SK-N-SH (cell line): ENCODE results near the gene DSCAML1.

Experiments
- EP300 ChIP-seq, 2 experiments: IDR thresholded peaks; 2 replicates each; pipeline versions ENCODE4 v1.4.0 to v1.6.1; 2012; ENCODE audit warnings: borderline replicate concordance in 1 of 2, low read depth in 1 of 2, low read length in 1 of 2
- GABPA ChIP-seq: IDR thresholded peaks from 2 replicates; pipeline ENCODE4 v1.4.0; 2012; ENCODE audit warnings: low read depth, mild to moderate bottlenecking
- NFIC ChIP-seq: IDR thresholded peaks from 2 replicates; pipeline ENCODE4 v1.4.0; 2012; ENCODE audit warnings: borderline replicate concordance
- RAD21 ChIP-seq: IDR thresholded peaks from 2 replicates; pipeline ENCODE4 v1.6.1; 2012; ENCODE audit warnings: mild to moderate bottlenecking, low read length
- SIN3A ChIP-seq: IDR thresholded peaks from 2 replicates; pipeline ENCODE4 v1.6.1; 2012; ENCODE audit warnings: low read depth, mild to moderate bottlenecking, low read length, moderate library complexity, borderline replicate concordance
- YY1 ChIP-seq: IDR thresholded peaks from 2 replicates; pipeline ENCODE4 v1.4.0; 2012; ENCODE audit warnings: low read depth, mild to moderate bottlenecking
- TF ChIP-seq, protein P1 (sequence below): fragments of 200-600 bp; sonication (generic); IDR thresholded peaks from 2 replicates; pipeline ENCODE4 v1.6.1; 2017; ENCODE audit warnings: antibody characterized with exemption, mild to moderate bottlenecking, moderate library complexity
- TF ChIP-seq, protein P2 (sequence below): IDR thresholded peaks from 2 replicates; pipeline ENCODE4 v1.4.0; 2012; ENCODE audit warnings: low read depth, borderline replicate concordance
- TF ChIP-seq, protein P3 (sequence below): IDR thresholded peaks from 2 replicates; pipeline ENCODE4 v1.4.0; 2012; ENCODE audit warnings: low read depth

DNA sequence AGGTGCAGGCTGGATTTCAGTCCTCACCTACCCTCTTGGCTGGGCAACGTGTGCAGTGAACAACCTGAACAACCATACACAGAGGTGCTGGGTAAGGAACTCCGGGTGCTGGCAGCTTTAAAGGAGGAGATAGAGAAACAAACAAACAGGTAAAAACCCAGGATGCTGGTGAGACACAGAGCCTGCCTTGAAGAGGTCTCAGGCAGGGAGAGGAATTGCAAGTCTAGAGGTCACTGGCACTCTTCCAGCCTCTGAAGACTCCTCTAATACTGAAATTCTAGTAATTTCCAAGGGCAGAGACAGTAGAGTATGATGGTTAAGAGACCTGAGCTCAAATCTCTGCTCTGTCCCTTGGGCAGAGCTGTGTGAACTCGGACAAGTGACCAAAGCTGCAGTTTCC lies 276.8 kb downstream of the DSCAML1 start:
- no peak for TF ChIP-seq NFIC
- no peak for TF ChIP-seq SIN3A
- TF ChIP-seq, protein P1, sequence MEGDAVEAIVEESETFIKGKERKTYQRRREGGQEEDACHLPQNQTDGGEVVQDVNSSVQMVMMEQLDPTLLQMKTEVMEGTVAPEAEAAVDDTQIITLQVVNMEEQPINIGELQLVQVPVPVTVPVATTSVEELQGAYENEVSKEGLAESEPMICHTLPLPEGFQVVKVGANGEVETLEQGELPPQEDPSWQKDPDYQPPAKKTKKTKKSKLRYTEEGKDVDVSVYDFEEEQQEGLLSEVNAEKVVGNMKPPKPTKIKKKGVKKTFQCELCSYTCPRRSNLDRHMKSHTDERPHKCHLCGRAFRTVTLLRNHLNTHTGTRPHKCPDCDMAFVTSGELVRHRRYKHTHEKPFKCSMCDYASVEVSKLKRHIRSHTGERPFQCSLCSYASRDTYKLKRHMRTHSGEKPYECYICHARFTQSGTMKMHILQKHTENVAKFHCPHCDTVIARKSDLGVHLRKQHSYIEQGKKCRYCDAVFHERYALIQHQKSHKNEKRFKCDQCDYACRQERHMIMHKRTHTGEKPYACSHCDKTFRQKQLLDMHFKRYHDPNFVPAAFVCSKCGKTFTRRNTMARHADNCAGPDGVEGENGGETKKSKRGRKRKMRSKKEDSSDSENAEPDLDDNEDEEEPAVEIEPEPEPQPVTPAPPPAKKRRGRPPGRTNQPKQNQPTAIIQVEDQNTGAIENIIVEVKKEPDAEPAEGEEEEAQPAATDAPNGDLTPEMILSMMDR, result no peak; the same call in 1 of the 2 replicates
- no peak for TF ChIP-seq GABPA
- no peak for TF ChIP-seq YY1
- TF ChIP-seq, protein P2, sequence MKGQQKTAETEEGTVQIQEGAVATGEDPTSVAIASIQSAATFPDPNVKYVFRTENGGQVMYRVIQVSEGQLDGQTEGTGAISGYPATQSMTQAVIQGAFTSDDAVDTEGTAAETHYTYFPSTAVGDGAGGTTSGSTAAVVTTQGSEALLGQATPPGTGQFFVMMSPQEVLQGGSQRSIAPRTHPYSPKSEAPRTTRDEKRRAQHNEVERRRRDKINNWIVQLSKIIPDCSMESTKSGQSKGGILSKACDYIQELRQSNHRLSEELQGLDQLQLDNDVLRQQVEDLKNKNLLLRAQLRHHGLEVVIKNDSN, result no peak
- no peak for TF ChIP-seq RAD21
- TF ChIP-seq EP300 (IDR thresholded peaks at IDR 0.05; ENCODE audit: borderline replicate concordance in 1 of 2, low read depth in 1 of 2, low read length in 1 of 2), result no peak
- TF ChIP-seq, protein P3, sequence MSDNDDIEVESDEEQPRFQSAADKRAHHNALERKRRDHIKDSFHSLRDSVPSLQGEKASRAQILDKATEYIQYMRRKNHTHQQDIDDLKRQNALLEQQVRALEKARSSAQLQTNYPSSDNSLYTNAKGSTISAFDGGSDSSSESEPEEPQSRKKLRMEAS, result no peak
